Dermis blood vessel endothelial cell (primary cell): ENCODE results near the gene MNT. TPM values are rescaled to one million over a fixed set of nuclear protein-coding genes. Genes with fewer than 3 reads are reported as not detected.

Experiments used
- DNase-seq: peaks from one replicate; pipeline ENCODE4 v3.0.0; 2010
- total RNA-seq: library from RNA; depleted of rRNA; stranded (reverse); fragments of >200 nt; gene quantifications from 2 replicates; pipeline ENCODE4 v1.2.3, GENCODE V29; 2014

MNT gene
- total RNA-seq, 1 donor from 2014 or later = 3.9 TPM

- DNase-seq = no peak
Measured at GRCh38 chr17:2394775-2395201, 6.1 kb downstream of the MNT start.

GRCh38 chr17:2393954-2394749, 6.7 kb downstream of the MNT start:
- DNase-seq = no peak

- DNase-seq = peak; percentile 92
Measured at GRCh38 chr17:2393174-2393953, 7.5 kb downstream of the MNT start.

GRCh38 chr17:2392252-2393173, 8.3 kb downstream of the MNT start:
- DNase-seq = peak; percentile 97

- no peak for DNase-seq
Measured at GRCh38 chr17:2391597-2392251, 9.1 kb downstream of the MNT start.

GRCh38 chr17:2390199-2390836, 10.5 kb downstream of the MNT start:
- DNase-seq = no peak

- no peak for DNase-seq
Measured at GRCh38 chr17:2388683-2389055, 12.2 kb downstream of the MNT start.

GRCh38 chr17:2388020-2388682, 12.7 kb downstream of the MNT start:
- no peak for DNase-seq

- DNase-seq = no peak
Measured at GRCh38 chr17:2387086-2388019, 13.5 kb downstream of the MNT start.

- no peak for DNase-seq
Measured at GRCh38 chr17:2386400-2387085, 14.3 kb downstream of the MNT start.

GRCh38 chr17:2385240-2386210, 15.3 kb downstream of the MNT start:
- DNase-seq = no peak

- DNase-seq = no peak
Measured at GRCh38 chr17:2384439-2385127, 16.3 kb downstream of the MNT start.

- no peak for DNase-seq
Measured at GRCh38 chr17:2383628-2384167, 17.2 kb downstream of the MNT start.

- DNase-seq = no peak
Measured at GRCh38 chr17:2380950-2381649, 19.8 kb downstream of the MNT start.

GRCh38 chr17:2380226-2380922, 20.5 kb downstream of the MNT start:
- no peak for DNase-seq
